HG03342 (cell line): Measurements from ENCODE around the gene NDUFAF3.

ENCODE experiments used
- ATAC-seq: cut with Tn5 transposase; IDR thresholded peaks from one replicate; pipeline ENCODE4 v1.9.1; 2021; ENCODE audit warnings: mild to moderate bottlenecking, moderate library complexity; ENCODE audit not compliant: unreplicated experiment

Gene NDUFAF3

DNA sequence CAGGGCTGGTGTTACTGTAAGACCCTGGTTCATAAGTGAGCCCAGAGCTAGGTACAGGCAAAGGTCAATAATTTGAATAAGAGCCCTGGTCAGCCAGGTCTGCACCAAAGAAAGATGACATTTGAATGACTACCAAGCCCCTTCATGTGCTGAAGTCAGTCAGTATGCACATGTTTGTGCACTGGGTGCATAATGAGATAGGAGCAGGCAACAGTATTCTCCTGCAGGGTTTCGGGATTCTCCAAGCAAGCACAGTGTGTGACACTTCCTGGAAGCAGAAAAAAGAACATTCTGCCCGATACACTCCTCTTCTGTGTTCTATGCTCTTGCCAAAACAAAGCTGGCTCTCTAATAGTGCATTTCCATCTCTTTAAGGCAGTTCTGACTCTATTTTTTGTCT lies 12.7 kb downstream of the NDUFAF3 start:
- no peak for ATAC-seq

DNA sequence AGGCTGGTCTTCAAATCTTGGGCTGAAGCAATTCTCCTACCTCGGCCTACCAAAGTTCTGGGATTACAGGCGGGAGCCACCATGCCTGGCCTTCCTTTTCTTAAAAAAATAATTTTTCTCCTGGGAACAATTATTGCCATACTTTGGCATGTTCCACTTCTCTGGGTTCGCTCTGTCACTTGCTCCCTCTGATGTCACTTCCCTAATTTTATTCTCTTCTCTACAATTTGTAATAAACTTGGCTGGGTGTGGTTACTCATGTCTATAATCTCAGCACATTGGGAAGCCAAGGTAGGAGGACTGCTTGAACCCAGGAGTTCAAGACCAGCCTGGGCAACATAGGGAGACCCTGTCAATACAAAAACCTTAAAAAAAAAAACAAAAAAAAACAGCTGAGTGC lies 13.4 kb downstream of the NDUFAF3 start:
- no peak for ATAC-seq

GRCh38 chr3:49053543-49053942 lies 31.6 kb downstream of the NDUFAF3 start:
- ATAC-seq, result no peak

DNA sequence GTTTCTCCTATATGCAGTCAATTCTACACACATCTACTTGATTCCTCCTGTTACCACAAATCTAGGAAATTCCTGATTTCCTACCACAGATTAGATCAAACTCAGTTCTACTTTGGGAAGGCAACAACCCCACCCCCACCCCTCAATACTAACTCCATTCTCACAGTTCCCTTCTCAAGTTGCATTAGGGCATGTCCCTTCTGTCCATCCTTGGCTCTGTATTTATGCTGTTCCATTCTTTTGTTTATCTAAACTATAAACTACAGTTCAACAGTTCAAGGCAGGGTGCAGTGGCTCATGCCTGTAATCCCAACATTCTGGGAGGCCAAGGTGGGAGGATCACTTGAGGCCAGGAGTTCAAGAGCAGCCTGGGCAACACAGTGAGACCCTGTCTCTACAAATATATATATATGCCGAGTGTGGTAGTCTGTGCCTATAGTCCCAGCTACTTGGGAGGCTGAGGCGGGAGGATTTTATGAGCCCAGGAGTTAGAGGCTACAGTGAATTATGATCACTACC lies 32.5 kb downstream of the NDUFAF3 start:
- ATAC-seq, result no peak

DNA sequence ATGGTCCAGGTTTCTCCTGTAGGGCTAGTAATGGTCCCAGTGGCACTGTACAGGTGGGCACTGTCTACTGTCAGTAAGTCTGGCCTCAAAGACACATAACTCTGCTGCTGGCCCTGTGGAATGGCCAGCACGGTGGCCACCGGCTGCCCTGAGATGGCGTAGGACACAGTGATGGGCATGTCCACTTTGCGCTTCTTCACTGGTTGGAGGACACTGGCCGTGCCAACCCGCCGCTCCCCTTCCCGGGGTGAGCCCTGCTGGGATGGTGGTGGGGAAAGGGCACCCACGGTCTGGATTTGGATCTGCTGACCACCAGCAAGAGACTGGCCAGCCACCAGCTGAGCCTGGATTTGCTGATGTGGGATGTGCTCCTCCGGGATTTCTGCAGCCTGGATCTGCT lies 35.3 kb downstream of the NDUFAF3 start:
- no peak for ATAC-seq

DNA sequence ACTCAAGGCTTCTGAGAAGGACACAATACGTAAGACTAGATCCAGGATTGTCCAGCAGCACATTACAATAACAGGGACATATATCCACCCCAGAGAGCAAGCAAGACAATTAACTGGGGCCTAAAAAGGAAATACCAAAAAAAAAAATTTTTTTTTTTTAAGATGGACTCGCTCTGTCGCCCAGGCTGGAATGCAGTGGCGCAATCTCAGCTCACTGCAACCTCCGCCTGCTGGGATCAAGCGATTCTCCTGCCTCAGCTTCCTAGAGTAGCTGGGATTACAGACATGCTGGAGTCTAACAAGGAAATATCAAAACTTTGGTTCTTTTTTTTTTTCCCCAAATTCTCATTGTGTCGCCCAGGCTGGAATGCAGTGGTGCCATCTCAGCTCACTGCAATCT lies 36.1 kb downstream of the NDUFAF3 start:
- no peak for ATAC-seq
